CD4-positive, alpha-beta T cell (primary cell): ENCODE results near the gene SYT9. TPM values are rescaled to one million over a fixed set of nuclear protein-coding genes. Genes with fewer than 3 reads are reported as not detected.

Source experiments
- ATAC-seq: fragments of 200-7000 bp; cut with Tn5 transposase; one replicate; pipeline ENCODE4 v1.10.0; 2022; ENCODE audit warnings: mild to moderate bottlenecking; ENCODE audit not compliant: poor library complexity
- CTCF ChIA-PET: fragments of 350-600 bp; sonication (Branson Sonifier 250); formaldehyde crosslinking; loops from one replicate; lab custom pipeline; 2021; ENCODE audit warnings: antibody characterized with exemption, inconsistent platforms; lab: Charles Lee
- POLR2A ChIA-PET: fragments of 350-600 bp; sonication (Branson Sonifier 250); formaldehyde crosslinking; loops from one replicate; lab custom pipeline; 2021; ENCODE audit warnings: antibody characterized with exemption, inconsistent platforms; lab: Charles Lee
- DNase-seq, 14 experiments: peaks; one replicate each; pipeline ENCODE4 v3.0.0-alpha.2; 2013 to 2020; ENCODE audit warnings: mixed read lengths in 2 of 14
- H3K27ac ChIP-seq, 2 donors: one replicate each; pipeline versions ENCODE4 v1.5.1 to v1.7.0; 2013; ENCODE audit warnings: low read length in 2 of 2, low read depth in 1 of 2, mild to moderate bottlenecking in 1 of 2
- H3K27me3 ChIP-seq, 2 experiments: 1 replicate in 1 of 2; 2 replicates in 1 of 2; pipeline versions ENCODE4 v1.6.1 to v1.7.0; 2013; ENCODE audit warnings: low read length in 2 of 2, control low read depth in 1 of 2, mild to moderate bottlenecking in 1 of 2, moderate library complexity in 1 of 2; ENCODE audit not compliant: insufficient read depth in 2 of 2, control insufficient read depth in 1 of 2
- H3K36me3 ChIP-seq: one replicate; pipeline ENCODE4 v1.6.1; 2013; ENCODE audit warnings: low read length, control low read depth; ENCODE audit not compliant: insufficient read depth
- H3K4me1 ChIP-seq: one replicate; pipeline ENCODE4 v1.6.1; 2013; ENCODE audit warnings: low read length, control low read depth; ENCODE audit not compliant: insufficient read depth
- H3K4me3 ChIP-seq: one replicate; pipeline ENCODE4 v1.5.1; 2013; ENCODE audit warnings: mild to moderate bottlenecking, low read length, moderate library complexity
- H3K9me3 ChIP-seq, 2 experiments: 1 replicate in 1 of 2; 2 replicates in 1 of 2; pipeline versions ENCODE4 v1.6.1 to v1.7.0; 2013; ENCODE audit warnings: low read length in 2 of 2, mild to moderate bottlenecking in 2 of 2, control low read depth in 1 of 2, moderate library complexity in 1 of 2; ENCODE audit not compliant: control insufficient read depth in 1 of 2, insufficient read depth in 1 of 2
- H3K27ac Mint-ChIP-seq: one replicate; pipeline ENCODE4 v1.8.0; 2020; ENCODE audit warnings: mixed read lengths
- H3K27me3 Mint-ChIP-seq: one replicate; pipeline ENCODE4 v1.8.0; 2021; ENCODE audit warnings: mixed read lengths
- H3K36me3 Mint-ChIP-seq: one replicate; pipeline ENCODE4 v1.8.0; 2021; ENCODE audit warnings: low read depth, mixed read lengths
- H3K4me1 Mint-ChIP-seq: one replicate; pipeline ENCODE4 v1.8.0; 2021; ENCODE audit warnings: low read depth, mixed read lengths
- H3K4me3 Mint-ChIP-seq: one replicate; pipeline ENCODE4 v1.8.0; 2020; ENCODE audit warnings: mild to moderate bottlenecking, mixed read lengths
- H3K9me3 Mint-ChIP-seq: one replicate; pipeline ENCODE4 v1.8.0; 2020; ENCODE audit warnings: mixed read lengths
- intact Hi-C, 2 experiments: fragments of 100-400 bp; cut with DNase I in 1 of 2; cut with micrococcal nuclease in 1 of 2; formaldehyde crosslinking; loops; one replicate each; pipeline versions ENCODE4 v1.15.1 to v1.9.0; 2023 to 2025; cut with DNase I, micrococcal nuclease
- total RNA-seq, 174 experiments: library from RNA in 2 of 174; stranded (reverse) in 2 of 174; gene quantifications; one replicate each; pipeline ENCODE4 v1.2.3 and lab custom pipeline; 2021 to 2026
- TF ChIP-seq, protein P1 (sequence below): fragments of 200-600 bp; IDR thresholded peaks from one replicate; pipeline ENCODE4 v1.8.0; 2022; ENCODE audit warnings: antibody characterized with exemption, mild to moderate bottlenecking

The SYT9 gene
- total RNA-seq, 2 experiments from 2014 or later, result not detected

DNA sequence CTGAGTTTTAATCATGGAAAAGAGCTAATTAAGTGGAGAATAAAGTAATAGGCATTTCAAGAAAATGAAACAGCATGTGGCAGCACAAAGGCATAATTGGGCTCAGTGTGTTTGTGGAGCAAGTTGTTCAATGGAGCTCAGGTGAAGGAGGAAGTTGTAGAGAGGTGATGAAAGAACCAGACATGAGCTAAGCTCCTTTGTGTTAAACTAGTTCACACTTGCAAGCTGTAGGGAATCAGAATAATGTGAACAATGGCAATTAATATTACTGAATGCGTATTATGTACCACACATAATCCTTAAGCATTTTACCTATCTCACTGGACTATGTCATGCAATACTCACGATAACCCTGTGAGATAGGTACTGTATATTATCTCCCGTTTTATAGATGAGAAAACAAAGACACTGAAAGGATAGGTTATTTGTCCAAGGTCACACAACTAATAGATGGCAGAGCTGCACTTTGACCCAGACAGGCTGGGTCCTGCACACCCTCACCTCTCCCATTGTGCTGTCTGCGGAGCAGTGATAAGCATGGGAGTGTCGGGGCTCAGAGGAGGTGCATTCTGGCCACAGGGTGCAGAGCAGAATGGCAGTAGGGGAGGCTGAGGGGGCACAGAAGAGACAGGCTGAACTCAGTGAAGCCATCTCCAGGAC lies 242.5 kb downstream of the SYT9 start:
- no peaks in the 10 kb centered on the region for H3K4me1 ChIP-seq
- ChIA-PET CTCF (no interaction called here), POLR2A (no interaction called here)
- ATAC-seq (no peak), DNase-seq (no peak)
- H3K9me3 ChIP-seq, result no peaks in the 10 kb centered on the region
- Mint-ChIP-seq H3K36me3 (no peaks in the 10 kb centered on the region), H3K4me1 (no peaks in the 10 kb centered on the region), H3K27ac (no peak overlapping the region), H3K9me3 (no peaks in the 10 kb centered on the region), H3K4me3 (no peak overlapping the region), H3K27me3 (no peaks in the 10 kb centered on the region)
- H3K4me3 ChIP-seq, result no peak overlapping the region
- H3K27me3 ChIP-seq, result no peaks in the 10 kb centered on the region
- no peaks in the 10 kb centered on the region for H3K36me3 ChIP-seq
- TF ChIP-seq, protein P1, sequence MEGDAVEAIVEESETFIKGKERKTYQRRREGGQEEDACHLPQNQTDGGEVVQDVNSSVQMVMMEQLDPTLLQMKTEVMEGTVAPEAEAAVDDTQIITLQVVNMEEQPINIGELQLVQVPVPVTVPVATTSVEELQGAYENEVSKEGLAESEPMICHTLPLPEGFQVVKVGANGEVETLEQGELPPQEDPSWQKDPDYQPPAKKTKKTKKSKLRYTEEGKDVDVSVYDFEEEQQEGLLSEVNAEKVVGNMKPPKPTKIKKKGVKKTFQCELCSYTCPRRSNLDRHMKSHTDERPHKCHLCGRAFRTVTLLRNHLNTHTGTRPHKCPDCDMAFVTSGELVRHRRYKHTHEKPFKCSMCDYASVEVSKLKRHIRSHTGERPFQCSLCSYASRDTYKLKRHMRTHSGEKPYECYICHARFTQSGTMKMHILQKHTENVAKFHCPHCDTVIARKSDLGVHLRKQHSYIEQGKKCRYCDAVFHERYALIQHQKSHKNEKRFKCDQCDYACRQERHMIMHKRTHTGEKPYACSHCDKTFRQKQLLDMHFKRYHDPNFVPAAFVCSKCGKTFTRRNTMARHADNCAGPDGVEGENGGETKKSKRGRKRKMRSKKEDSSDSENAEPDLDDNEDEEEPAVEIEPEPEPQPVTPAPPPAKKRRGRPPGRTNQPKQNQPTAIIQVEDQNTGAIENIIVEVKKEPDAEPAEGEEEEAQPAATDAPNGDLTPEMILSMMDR, result no peak
- intact Hi-C loops, result no loop called here
- no peak overlapping the region for H3K27ac ChIP-seq

DNA sequence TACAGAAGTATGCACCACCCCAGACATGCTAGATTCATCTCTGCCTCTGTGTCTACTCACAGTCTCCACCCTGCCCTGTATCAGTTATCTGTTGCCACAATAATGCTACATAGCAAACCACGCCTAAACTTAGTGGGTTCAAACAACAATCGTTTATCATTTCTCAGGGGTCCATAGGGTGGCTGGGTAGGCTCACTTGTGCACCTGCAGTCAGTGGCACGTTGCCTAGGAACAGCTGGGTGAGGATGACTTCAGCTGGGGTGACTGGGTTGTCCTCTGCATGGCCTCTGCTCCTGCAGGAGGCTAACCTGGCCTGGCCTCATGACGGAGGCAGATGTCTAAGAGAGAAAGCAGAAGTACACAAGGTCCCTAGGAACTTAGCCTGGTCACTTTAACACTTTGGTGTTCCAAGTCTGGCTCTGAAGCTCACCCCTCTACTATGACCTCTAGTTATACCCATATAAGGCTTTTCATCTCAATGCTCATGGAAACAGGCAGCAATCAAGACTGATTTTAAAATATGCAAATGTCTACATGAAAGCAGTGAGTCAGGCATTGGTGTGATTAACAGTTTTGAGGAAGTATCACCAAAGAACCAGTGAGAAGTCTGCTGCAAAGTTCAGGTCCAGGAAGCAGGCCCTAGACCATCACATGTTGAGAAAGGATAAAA lies 244.3 kb downstream of the SYT9 start:
- Mint-ChIP-seq H3K9me3 (no peaks in the 10 kb centered on the region), H3K27ac (no peak overlapping the region), H3K36me3 (no peaks in the 10 kb centered on the region), H3K4me3 (no peak overlapping the region), H3K4me1 (no peaks in the 10 kb centered on the region), H3K27me3 (no peaks in the 10 kb centered on the region)
- ChIA-PET POLR2A (no interaction called here), CTCF (no interaction called here)
- no peaks in the 10 kb centered on the region for H3K9me3 ChIP-seq
- ATAC-seq, result no peak
- no peak overlapping the region for H3K4me3 ChIP-seq
- no peak overlapping the region for H3K27ac ChIP-seq
- intact Hi-C loops, result no loop called here
- no peaks in the 10 kb centered on the region for H3K4me1 ChIP-seq
- no peaks in the 10 kb centered on the region for H3K27me3 ChIP-seq
- no peaks in the 10 kb centered on the region for H3K36me3 ChIP-seq
- DNase-seq, result peak in 2 of 14 experiments; percentile 40 to 50
- TF ChIP-seq, protein P1, result no peak

DNA sequence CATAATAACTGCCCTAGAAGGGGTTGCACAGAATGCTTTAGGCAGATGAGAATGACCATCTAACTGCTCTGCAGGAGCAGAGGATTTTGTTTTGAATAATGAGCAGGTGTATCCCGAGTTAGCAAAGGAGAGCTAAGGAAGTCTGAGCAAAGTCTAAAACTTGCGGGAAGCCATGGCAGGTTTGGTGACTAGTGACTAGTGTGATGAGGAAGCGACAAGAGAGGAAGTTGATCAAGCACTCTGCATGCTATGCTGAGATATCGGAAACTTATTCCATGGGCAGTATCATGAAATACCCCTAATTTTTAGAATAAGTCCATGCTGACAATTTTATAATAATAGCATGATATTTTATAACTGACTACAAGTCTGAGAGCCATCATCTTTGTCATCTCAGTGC lies 246.5 kb downstream of the SYT9 start:
- no peaks in the 10 kb centered on the region for H3K4me1 Mint-ChIP-seq
- intact Hi-C loops, result no loop called here

More for the DNA sequence above, 246.5 kb downstream of the SYT9 start:
- no peaks in the 10 kb centered on the region for H3K27me3 Mint-ChIP-seq
- ChIA-PET CTCF (no interaction called here), POLR2A (no interaction called here)
- no peak for DNase-seq
- no peaks in the 10 kb centered on the region for H3K36me3 Mint-ChIP-seq
- H3K27ac ChIP-seq, result no peak overlapping the region
- no peak overlapping the region for H3K27ac Mint-ChIP-seq
- no peak overlapping the region for H3K4me3 ChIP-seq
- no peak overlapping the region for H3K4me3 Mint-ChIP-seq
- TF ChIP-seq, protein P1, result no peak
- H3K4me1 ChIP-seq, result no peaks in the 10 kb centered on the region
- H3K9me3 ChIP-seq, result no peaks in the 10 kb centered on the region
- H3K9me3 Mint-ChIP-seq, result no peaks in the 10 kb centered on the region
- ATAC-seq, result no peak
- peaks cover 0 to 4% of the 10 kb centered on the region in 2 experiments for H3K27me3 ChIP-seq
- no peaks in the 10 kb centered on the region for H3K36me3 ChIP-seq
